Smooth muscle cell (in vitro differentiated cells): Measurements from ENCODE around the gene C20orf202. TPM values are rescaled to one million over a fixed set of nuclear protein-coding genes. Genes with fewer than 3 reads are reported as not detected.
A peak's percentile ranks its signal among the peaks of the same experiment; 100 is the strongest.
"Not testable (repeated sequence)": the region's sequence is repeated elsewhere in the genome, so short reads cannot be mapped to it uniquely, and the experiment has no call there.

Source experiments
- DNase-seq: peaks from one replicate; lab custom pipeline; 2025; ENCODE audit not compliant: unreplicated experiment; lab: John Stamatoyannopoulos, UW
- H2AFZ ChIP-seq: fragments of 200-600 bp; sonication (generic); 2 replicates; pipeline ENCODE4 v1.6.0; 2016; ENCODE audit warnings: antibody characterized with exemption, low read depth, mild to moderate bottlenecking
- H3F3A ChIP-seq: fragments of 200-600 bp; sonication (generic); 2 replicates; pipeline ENCODE4 v1.6.0; 2017; ENCODE audit warnings: antibody characterized with exemption, low read depth
- H3K27ac ChIP-seq: fragments of 200-600 bp; sonication (generic); 2 replicates; pipeline ENCODE4 v1.5.1; 2016; ENCODE audit warnings: low read depth, mild to moderate bottlenecking
- H3K27me3 ChIP-seq: fragments of 200-600 bp; sonication (generic); 2 replicates; pipeline ENCODE4 v1.6.1; 2016; ENCODE audit warnings: low read depth, mild to moderate bottlenecking
- H3K36me3 ChIP-seq: fragments of 200-600 bp; sonication (generic); 2 replicates; pipeline ENCODE4 v1.5.1; 2016; ENCODE audit warnings: low read depth
- H3K4me1 ChIP-seq: fragments of 200-600 bp; sonication (generic); 2 replicates; pipeline ENCODE4 v1.5.1; 2016; ENCODE audit warnings: low read depth
- H3K4me2 ChIP-seq: fragments of 200-600 bp; sonication (generic); 2 replicates; pipeline ENCODE4 v1.6.0; 2016; ENCODE audit warnings: mild to moderate bottlenecking
- H3K4me3 ChIP-seq: fragments of 200-600 bp; sonication (generic); 2 replicates; pipeline ENCODE4 v1.5.1; 2016; ENCODE audit warnings: mild to moderate bottlenecking
- H3K79me2 ChIP-seq: fragments of 200-600 bp; sonication (generic); 2 replicates; pipeline ENCODE4 v1.6.0; 2016; ENCODE audit warnings: low read depth, mild to moderate bottlenecking
- H3K9ac ChIP-seq: fragments of 200-600 bp; sonication (generic); 2 replicates; pipeline ENCODE4 v1.6.0; 2016; ENCODE audit warnings: low read depth
- H3K9me3 ChIP-seq: fragments of 200-600 bp; sonication (generic); replicated peaks from 2 replicates; pipeline ENCODE4 v1.5.1; 2016; ENCODE audit warnings: low read depth
- H4K20me1 ChIP-seq: fragments of 200-600 bp; sonication (generic); 2 replicates; pipeline ENCODE4 v1.6.0; 2016; ENCODE audit warnings: low read depth
- CTCF ChIP-seq: fragments of 200-600 bp; sonication (generic); IDR thresholded peaks from 2 replicates; pipeline ENCODE4 v1.5.1; 2017; ENCODE audit warnings: borderline replicate concordance, mild to moderate bottlenecking, antibody characterized with exemption; ENCODE audit not compliant: insufficient read depth, poor library complexity, severe bottlenecking
- WGBS: methylation state at CpG from one replicate; pipeline ENCODE4 v1.1.7; 2016; ENCODE audit warnings: low lambda C conversion rate; 5-methylcytosine and 5-hydroxymethylcytosine counted together
- polyA plus RNA-seq: library from polyadenylated mRNA; unstranded; fragments of >200 nt; fragmentation: Nextera tagmentation; extraction: Ambion mirVana; gene quantifications from 2 replicates; pipeline ENCODE4 v1.2.1, GENCODE V29; 2016
- total RNA-seq: library from RNA; depleted of rRNA; stranded (reverse); fragments of >200 nt; gene quantifications from 2 replicates; pipeline ENCODE4 v1.2.3, GENCODE V29; 2014

Gene C20orf202
- total and polyA plus RNA-seq, 2 experiments from 2014 or later, result not detected

- DNase-seq, result no peak
- H3K4me2 ChIP-seq, result peak overlapping the region; percentile 39
These were observed 39.3 kb downstream of the C20orf202 start for GRCh38 chr20:1242530-1242929.

GRCh38 chr20:1245578-1245977 lies 42.3 kb downstream of the C20orf202 start:
- Histone ChIP-seq H3F3A (no peaks in the 10 kb centered on the region), H3K27ac (no peak overlapping the region), H3K79me2 (no peaks in the 10 kb centered on the region), H3K4me2 (no peak overlapping the region), H3K36me3 (no peaks in the 10 kb centered on the region), H2AFZ (no peak overlapping the region), H3K27me3 (peaks cover 8% of the 10 kb centered on the region), H3K4me1 (no peaks in the 10 kb centered on the region), H3K9me3 (no peaks in the 10 kb centered on the region), H3K4me3 (no peak overlapping the region), H4K20me1 (no peaks in the 10 kb centered on the region), H3K9ac (no peak overlapping the region)
- no peak for TF ChIP-seq CTCF
- 73% methylated on average over 2 of the region's 2 CpGs for WGBS
- DNase-seq, result no peak

More at GRCh38 chr20:1242530-1242929, 39.3 kb downstream of the C20orf202 start:
- H3K27ac ChIP-seq, result no peak overlapping the region
- H3K4me1 ChIP-seq, result no peaks in the 10 kb centered on the region
- WGBS, result 27% methylated on average over 2 of the region's 2 CpGs
- peaks cover 8% of the 10 kb centered on the region for H3K27me3 ChIP-seq
- H3K36me3 ChIP-seq, result no peaks in the 10 kb centered on the region
- no peaks in the 10 kb centered on the region for H3K9me3 ChIP-seq
- no peak for TF ChIP-seq CTCF
- H2AFZ ChIP-seq, result no peak overlapping the region
- H3K9ac ChIP-seq, result no peak overlapping the region
- H3F3A ChIP-seq, result no peaks in the 10 kb centered on the region
- no peak overlapping the region for H3K4me3 ChIP-seq
- no peaks in the 10 kb centered on the region for H4K20me1 ChIP-seq
- no peaks in the 10 kb centered on the region for H3K79me2 ChIP-seq

- no peak for DNase-seq
- Histone ChIP-seq H3K4me2 (no peak overlapping the region), H3K79me2 (no peaks in the 10 kb centered on the region), H3F3A (no peaks in the 10 kb centered on the region), H4K20me1 (no peaks in the 10 kb centered on the region), H3K4me1 (no peaks in the 10 kb centered on the region), H3K27me3 (peaks cover 8% of the 10 kb centered on the region), H3K36me3 (no peaks in the 10 kb centered on the region), H3K9ac (no peak overlapping the region), H3K27ac (no peak overlapping the region), H3K9me3 (no peaks in the 10 kb centered on the region), H2AFZ (no peak overlapping the region), H3K4me3 (no peak overlapping the region)
- no peak for TF ChIP-seq CTCF
These were observed 44.4 kb downstream of the C20orf202 start for GRCh38 chr20:1247689-1248088.

- H3K36me3 ChIP-seq, H3K9ac ChIP-seq, H4K20me1 ChIP-seq, H3K27me3 ChIP-seq, H3K9me3 ChIP-seq, H3K4me2 ChIP-seq, DNase-seq, H3F3A ChIP-seq, H2AFZ ChIP-seq, H3K27ac ChIP-seq, H3K4me1 ChIP-seq, H3K79me2 ChIP-seq, H3K4me3 ChIP-seq: not testable (repeated sequence)
- 95% methylated on average over 2 of the region's 2 CpGs for WGBS
These were observed 47.0 kb downstream of the C20orf202 start for GRCh38 chr20:1250282-1250681.
